ENCODE measurements around the gene GNB4.

GNB4 gene

DNA sequence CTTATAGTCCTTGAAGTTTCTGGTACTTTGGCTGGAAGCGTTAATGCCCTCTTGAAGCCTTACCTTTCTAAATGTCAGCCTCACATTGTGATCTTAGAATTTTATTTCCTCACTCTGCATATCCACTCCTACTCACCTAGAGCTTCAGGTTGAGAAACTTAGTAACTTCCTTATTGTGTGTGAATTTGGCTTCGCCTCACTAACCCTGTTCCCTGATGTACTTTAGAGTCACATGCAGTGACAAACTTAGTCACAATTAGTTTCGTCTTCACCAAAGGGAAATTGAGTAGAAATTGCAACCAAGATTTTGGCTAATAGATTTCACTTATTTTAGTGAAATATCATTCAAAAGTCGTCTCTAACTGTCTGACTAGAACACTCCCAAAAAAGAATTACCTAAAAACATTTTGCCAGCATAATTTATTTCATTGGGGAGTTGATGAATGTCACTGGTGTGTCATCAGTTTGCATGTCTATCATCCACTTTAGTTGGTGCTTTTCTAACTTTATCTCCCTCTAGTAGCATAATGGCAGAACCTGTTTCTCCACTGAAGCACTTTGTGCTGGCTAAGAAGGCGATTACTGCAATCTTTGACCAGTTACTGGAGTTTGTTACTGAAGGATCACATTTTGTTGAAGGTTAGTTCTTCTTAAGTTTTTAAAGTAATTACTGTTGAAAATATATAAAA lies 102.8 kb downstream of the GNB4 start:
- TF ChIP-seq, protein P1, sequence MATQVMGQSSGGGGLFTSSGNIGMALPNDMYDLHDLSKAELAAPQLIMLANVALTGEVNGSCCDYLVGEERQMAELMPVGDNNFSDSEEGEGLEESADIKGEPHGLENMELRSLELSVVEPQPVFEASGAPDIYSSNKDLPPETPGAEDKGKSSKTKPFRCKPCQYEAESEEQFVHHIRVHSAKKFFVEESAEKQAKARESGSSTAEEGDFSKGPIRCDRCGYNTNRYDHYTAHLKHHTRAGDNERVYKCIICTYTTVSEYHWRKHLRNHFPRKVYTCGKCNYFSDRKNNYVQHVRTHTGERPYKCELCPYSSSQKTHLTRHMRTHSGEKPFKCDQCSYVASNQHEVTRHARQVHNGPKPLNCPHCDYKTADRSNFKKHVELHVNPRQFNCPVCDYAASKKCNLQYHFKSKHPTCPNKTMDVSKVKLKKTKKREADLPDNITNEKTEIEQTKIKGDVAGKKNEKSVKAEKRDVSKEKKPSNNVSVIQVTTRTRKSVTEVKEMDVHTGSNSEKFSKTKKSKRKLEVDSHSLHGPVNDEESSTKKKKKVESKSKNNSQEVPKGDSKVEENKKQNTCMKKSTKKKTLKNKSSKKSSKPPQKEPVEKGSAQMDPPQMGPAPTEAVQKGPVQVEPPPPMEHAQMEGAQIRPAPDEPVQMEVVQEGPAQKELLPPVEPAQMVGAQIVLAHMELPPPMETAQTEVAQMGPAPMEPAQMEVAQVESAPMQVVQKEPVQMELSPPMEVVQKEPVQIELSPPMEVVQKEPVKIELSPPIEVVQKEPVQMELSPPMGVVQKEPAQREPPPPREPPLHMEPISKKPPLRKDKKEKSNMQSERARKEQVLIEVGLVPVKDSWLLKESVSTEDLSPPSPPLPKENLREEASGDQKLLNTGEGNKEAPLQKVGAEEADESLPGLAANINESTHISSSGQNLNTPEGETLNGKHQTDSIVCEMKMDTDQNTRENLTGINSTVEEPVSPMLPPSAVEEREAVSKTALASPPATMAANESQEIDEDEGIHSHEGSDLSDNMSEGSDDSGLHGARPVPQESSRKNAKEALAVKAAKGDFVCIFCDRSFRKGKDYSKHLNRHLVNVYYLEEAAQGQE (IDR thresholded peaks at IDR 0.05; ENCODE audit: insufficient read depth in 1 of 2, low read depth in 2 of 2, low read length in 2 of 2): no peak
- TF ChIP-seq FOXP2 (optimal IDR thresholded peaks at IDR 0.05; ENCODE audit: borderline replicate concordance, extremely low read depth, extremely low read length, insufficient read depth) (no peak), POLR2AphosphoS5 (IDR thresholded peaks at IDR 0.05; ENCODE audit: low read depth, low read length) (no peak), SIN3A (IDR thresholded peaks at IDR 0.05; ENCODE audit: borderline replicate concordance, insufficient read depth, low read length) (no peak), TAF1 (IDR thresholded peaks at IDR 0.05; ENCODE audit: borderline replicate concordance, insufficient read depth, low read length) (no peak)

DNA sequence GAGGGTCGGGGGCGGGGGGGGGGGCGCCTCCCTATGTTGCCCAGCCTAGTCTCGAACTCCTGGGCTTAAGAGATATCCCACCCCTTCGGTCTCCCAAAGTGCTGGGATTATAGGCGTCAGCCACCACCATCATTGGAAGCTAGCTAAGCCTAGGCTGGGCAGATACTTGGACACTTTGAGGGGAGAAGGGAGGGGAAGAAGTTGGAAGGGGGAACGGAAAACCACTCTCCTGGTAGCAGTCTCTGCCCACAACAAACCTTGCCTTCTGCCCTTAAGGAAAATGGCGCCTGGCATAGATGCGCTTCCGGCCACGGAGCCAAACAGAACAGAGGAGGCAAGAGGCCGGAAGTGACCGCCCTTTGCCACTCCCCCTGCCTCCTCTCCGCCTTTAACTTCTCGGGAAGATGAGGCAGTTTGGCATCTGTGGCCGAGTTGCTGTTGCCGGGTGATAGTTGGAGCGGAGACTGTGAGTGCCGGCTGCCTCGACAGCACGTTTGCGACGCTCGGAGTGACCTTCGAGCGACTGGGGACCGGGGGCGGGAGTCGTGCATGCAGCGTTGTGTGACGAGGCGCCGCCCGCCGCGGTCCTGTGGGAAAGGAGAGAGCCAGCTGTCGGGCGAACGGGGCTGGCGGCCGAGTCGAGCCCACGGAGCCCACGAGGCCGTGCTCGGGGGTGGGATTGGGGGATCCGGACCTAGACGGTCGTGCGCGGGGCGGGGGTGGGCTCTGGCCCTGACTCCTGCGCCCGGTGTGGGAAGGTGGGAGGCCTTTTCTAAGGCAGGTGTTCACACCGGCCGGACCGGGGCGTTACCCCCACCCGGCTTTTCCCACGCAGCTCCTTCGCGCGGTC lies 103.7 kb downstream of the GNB4 start, which contains the start of gene MFN1:
MFN1 (plus strand) TSS at position 365 of the 850 bp plus-strand sequence. CDS start 1,143 bp downstream, outside the sequence.
- peak; percentile 74; the same call in 1 of the 2 replicates for TF ChIP-seq TAF1 (IDR thresholded peaks at IDR 0.05; ENCODE audit: borderline replicate concordance, insufficient read depth, low read length)
- peak; percentile 75; the same call in 1 of the 2 replicates for TF ChIP-seq SIN3A (IDR thresholded peaks at IDR 0.05; ENCODE audit: borderline replicate concordance, insufficient read depth, low read length)
- peak; percentile 69 for TF ChIP-seq POLR2AphosphoS5 (IDR thresholded peaks at IDR 0.05; ENCODE audit: low read depth, low read length)
- TF ChIP-seq, protein P1 (IDR thresholded peaks at IDR 0.05; ENCODE audit: insufficient read depth in 1 of 2, low read depth in 2 of 2, low read length in 2 of 2): no peak
- TF ChIP-seq FOXP2 (optimal IDR thresholded peaks at IDR 0.05; ENCODE audit: borderline replicate concordance, extremely low read depth, extremely low read length, insufficient read depth): peak; percentile 6
